IMR-90 (cell line): ENCODE data around the gene S100A2.

ENCODE experiments used
- BHLHE40 ChIP-seq: fragments of 150-350 bp; IDR thresholded peaks from 2 replicates; pipeline ENCODE4 v1.6.1; 2016; ENCODE audit warnings: mild to moderate bottlenecking, low read depth, low read length
- FOS ChIP-seq: fragments of 150-350 bp; IDR thresholded peaks from 2 replicates; pipeline ENCODE4 v1.6.1; 2016; ENCODE audit warnings: low read depth, low read length
- MAFK ChIP-seq: IDR thresholded peaks from 2 replicates; pipeline ENCODE4 v1.6.1; 2012; ENCODE audit warnings: low read depth, low read length, improper control_type of control experiment
- MAZ ChIP-seq: IDR thresholded peaks from 2 replicates; pipeline ENCODE4 v1.6.1; 2012; ENCODE audit warnings: low read depth, mild to moderate bottlenecking, low read length, improper control_type of control experiment, moderate library complexity, borderline replicate concordance
- MXI1 ChIP-seq: IDR thresholded peaks from 2 replicates; pipeline ENCODE4 v1.6.1; 2012; ENCODE audit warnings: low read depth, mild to moderate bottlenecking, low read length, moderate library complexity, borderline replicate concordance
- POLR2A ChIP-seq: IDR thresholded peaks from 2 replicates; pipeline ENCODE4 v1.6.1; 2012; ENCODE audit warnings: mild to moderate bottlenecking, low read depth, low read length
- RAD21 ChIP-seq: IDR thresholded peaks from 2 replicates; pipeline ENCODE4 v1.6.1; 2012; ENCODE audit warnings: low read length, improper control_type of control experiment
- RCOR1 ChIP-seq: IDR thresholded peaks from 2 replicates; pipeline ENCODE4 v1.6.1; 2012; ENCODE audit warnings: mild to moderate bottlenecking, low read length, improper control_type of control experiment; ENCODE audit not compliant: insufficient replicate concordance
- SMC3 ChIP-seq: fragments of 150-350 bp; IDR thresholded peaks from 2 replicates; pipeline ENCODE4 v1.6.1; 2016; ENCODE audit warnings: low read depth, mild to moderate bottlenecking, antibody characterized with exemption, low read length, moderate library complexity
- TF ChIP-seq, protein P1 (sequence below): conservative IDR thresholded peaks from 2 replicates; pipeline ENCODE4 v1.5.1; 2012; ENCODE audit warnings: mild to moderate bottlenecking, low read depth, low read length, improper control_type of control experiment
- TF ChIP-seq, protein P2 (sequence below): fragments of 150-350 bp; IDR thresholded peaks from 2 replicates; pipeline ENCODE4 v1.6.1; 2017; ENCODE audit warnings: mild to moderate bottlenecking, antibody characterized with exemption, low read length, low read depth

DNA sequence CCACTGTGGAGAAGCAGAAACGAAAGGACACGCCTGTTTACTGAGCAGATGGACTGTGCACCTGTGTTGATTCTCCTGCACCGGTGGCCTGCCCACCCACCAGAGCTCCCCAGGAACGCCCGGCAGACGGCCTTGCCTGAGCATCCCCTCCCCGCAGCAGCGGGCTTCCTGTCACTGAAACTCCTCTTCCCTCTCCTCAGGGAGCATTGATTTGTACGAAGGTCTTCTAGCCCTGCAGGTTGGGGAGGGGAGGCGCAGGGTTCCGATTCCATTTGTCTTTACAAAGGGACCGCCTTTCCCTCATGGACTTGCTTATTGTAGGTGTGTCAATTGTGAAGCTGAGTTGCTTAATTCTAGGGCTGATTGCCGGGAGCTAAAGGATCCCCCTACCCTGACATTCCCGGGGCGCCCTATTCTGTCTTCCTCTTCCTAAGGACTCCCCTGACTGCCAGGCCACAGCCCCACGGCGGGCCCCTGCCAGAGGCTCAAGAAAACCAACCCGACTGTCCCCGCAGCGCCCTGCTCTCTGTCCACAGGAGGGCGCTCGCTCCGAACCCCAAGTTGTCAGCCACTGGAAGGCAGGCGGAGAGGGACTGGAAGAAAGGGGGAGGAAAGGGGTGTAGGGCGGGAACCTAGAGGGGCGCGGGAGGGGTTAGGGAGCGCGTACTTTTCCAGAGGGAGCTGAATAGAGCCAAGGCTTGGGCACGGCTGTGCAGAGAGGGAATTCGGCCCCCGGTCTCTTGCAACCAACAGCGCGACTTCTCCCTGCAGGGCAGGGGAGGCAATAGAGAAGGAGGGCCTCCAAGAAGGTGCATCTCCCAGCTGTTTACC, 32.7 kb downstream of the S100A2 start:
- TF ChIP-seq, protein P1, sequence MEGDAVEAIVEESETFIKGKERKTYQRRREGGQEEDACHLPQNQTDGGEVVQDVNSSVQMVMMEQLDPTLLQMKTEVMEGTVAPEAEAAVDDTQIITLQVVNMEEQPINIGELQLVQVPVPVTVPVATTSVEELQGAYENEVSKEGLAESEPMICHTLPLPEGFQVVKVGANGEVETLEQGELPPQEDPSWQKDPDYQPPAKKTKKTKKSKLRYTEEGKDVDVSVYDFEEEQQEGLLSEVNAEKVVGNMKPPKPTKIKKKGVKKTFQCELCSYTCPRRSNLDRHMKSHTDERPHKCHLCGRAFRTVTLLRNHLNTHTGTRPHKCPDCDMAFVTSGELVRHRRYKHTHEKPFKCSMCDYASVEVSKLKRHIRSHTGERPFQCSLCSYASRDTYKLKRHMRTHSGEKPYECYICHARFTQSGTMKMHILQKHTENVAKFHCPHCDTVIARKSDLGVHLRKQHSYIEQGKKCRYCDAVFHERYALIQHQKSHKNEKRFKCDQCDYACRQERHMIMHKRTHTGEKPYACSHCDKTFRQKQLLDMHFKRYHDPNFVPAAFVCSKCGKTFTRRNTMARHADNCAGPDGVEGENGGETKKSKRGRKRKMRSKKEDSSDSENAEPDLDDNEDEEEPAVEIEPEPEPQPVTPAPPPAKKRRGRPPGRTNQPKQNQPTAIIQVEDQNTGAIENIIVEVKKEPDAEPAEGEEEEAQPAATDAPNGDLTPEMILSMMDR: peak; percentile 94
- TF ChIP-seq POLR2A (peak; percentile 51), MXI1 (no peak), FOS (no peak), RAD21 (peak; percentile 87), MAFK (no peak), RCOR1 (no peak), MAZ (peak; percentile 89; the same call in 1 of the 2 replicates), SMC3 (peak; percentile 91), BHLHE40 (no peak)
- TF ChIP-seq, protein P2, sequence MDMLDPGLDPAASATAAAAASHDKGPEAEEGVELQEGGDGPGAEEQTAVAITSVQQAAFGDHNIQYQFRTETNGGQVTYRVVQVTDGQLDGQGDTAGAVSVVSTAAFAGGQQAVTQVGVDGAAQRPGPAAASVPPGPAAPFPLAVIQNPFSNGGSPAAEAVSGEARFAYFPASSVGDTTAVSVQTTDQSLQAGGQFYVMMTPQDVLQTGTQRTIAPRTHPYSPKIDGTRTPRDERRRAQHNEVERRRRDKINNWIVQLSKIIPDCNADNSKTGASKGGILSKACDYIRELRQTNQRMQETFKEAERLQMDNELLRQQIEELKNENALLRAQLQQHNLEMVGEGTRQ: no peak
